Bronchial smooth muscle cell (primary cell): ENCODE results near the gene ETV3L. TPM values are rescaled to one million over a fixed set of nuclear protein-coding genes. Genes with fewer than 3 reads are reported as not detected.

Experiments used
- total RNA-seq: library from RNA; depleted of rRNA; stranded (reverse); fragments of >200 nt; gene quantifications from 2 replicates; pipeline ENCODE4 v1.2.1, GENCODE V29; 2014

Gene ETV3L
- total RNA-seq: not detected in 2 replicates

DNA sequence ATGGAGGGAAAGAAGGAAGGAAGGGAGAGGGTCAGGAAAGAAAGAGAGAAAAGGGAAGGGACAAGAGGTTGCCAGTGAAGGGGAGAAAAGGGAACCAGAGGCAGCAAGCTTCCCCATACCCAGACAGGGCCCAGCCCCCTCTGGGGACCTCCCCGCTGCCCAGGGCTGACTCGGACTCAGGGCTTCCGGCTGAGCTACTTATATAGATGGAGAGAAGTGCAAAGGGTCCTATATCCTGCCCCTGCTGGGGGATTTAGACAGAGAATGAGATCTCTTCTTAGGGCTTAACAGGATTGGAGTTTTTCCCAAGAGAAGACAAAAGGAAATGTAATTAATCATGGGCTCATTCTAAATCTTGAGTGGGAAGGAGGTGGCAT is at the start of gene ETV3L:
Gene ETV3L, minus strand, starts transcription at position 176 of the 377 bp plus-strand sequence. CDS start 285 bp downstream, outside the sequence.

GRCh38 chr1:157138220-157139051 is 38.8 kb upstream of the ETV3L start, which contains the start of gene ETV3:
TSS of gene ETV3 (minus strand) at chr1:157138395. CDS start at chr1:157136352, 2,043 bp downstream.

GRCh38 chr1:157045250-157046218 is 54.1 kb downstream of the ETV3L start, which contains the start of gene ARHGEF11:
TSS of gene ARHGEF11 (minus strand) at chr1:157045742. CDS start at chr1:157044330, 1,412 bp downstream.

Other genes starting within 250 kb of the ETV3L start
- under 0.01 TPM in 1 of 2 replicates, not detected in the other for gene INSRR, start 240.7 kb downstream of the ETV3L start, total RNA-seq
- 0.09 and 0.16 TPM in 2 replicates for gene NTRK1, start 238.9 kb downstream of the ETV3L start, total RNA-seq
- gene PEAR1, start 206.1 kb downstream of the ETV3L start, total RNA-seq: 0.09 and 2.5 TPM in 2 replicates
- gene LRRC71, start 179.2 kb downstream of the ETV3L start, total RNA-seq: not detected in 2 replicates
- gene ARHGEF11, start 54.1 kb downstream of the ETV3L start, total RNA-seq: 20.3 and 26.0 TPM in 2 replicates
- gene ETV3, start 38.6 kb upstream of the ETV3L start, total RNA-seq: 11.2 and 12.0 TPM in 2 replicates